NCI-H1930 (cell line): ENCODE measurements around the gene LAMTOR5.
A peak's percentile ranks its signal among the peaks of the same experiment; 100 is the strongest.
"Not testable (repeated sequence)": the region's sequence is repeated elsewhere in the genome, so short reads cannot be mapped to it uniquely, and the experiment has no call there.

Experiments used
- DNase-seq, 2 experiments: peaks; one replicate each; lab custom pipeline; 2025; lab: John Stamatoyannopoulos, UW

Gene LAMTOR5

GRCh38 chr1:110407260-110408210, at the start of gene LAMTOR5:
TSS of gene LAMTOR5 (minus strand) at chr1:110407694. CDS start at chr1:110407620, 74 bp downstream.
- DNase-seq: peak; percentile 90

GRCh38 chr1:110457206-110457605, 49.7 kb upstream of the LAMTOR5 start:
- DNase-seq: no peak

GRCh38 chr1:110455151-110455550, 47.7 kb upstream of the LAMTOR5 start:
- no peak for DNase-seq

- DNase-seq: no peak
Measured at GRCh38 chr1:110454328-110454727, 46.8 kb upstream of the LAMTOR5 start.

GRCh38 chr1:110453829-110454228, 46.3 kb upstream of the LAMTOR5 start:
- DNase-seq: no peak

GRCh38 chr1:110452330-110452729, 44.8 kb upstream of the LAMTOR5 start:
- DNase-seq: no peak

GRCh38 chr1:110450929-110451328, 43.4 kb upstream of the LAMTOR5 start, which contains the start of gene PROK1:
TSS of gene PROK1 (plus strand) at chr1:110451149. CDS start at chr1:110451217, 68 bp downstream.
- no peak for DNase-seq

- DNase-seq: no peak
Measured at GRCh38 chr1:110449661-110450651, 42.5 kb upstream of the LAMTOR5 start.

GRCh38 chr1:110444561-110444960, 37.1 kb upstream of the LAMTOR5 start:
- DNase-seq: no peak

- DNase-seq: no peak
Measured at GRCh38 chr1:110443451-110443850, 36.0 kb upstream of the LAMTOR5 start.

GRCh38 chr1:110441888-110442287, 34.4 kb upstream of the LAMTOR5 start:
- DNase-seq: no peak

- DNase-seq: no peak
Measured at GRCh38 chr1:110440877-110441276, 33.4 kb upstream of the LAMTOR5 start.

GRCh38 chr1:110439873-110440272, 32.4 kb upstream of the LAMTOR5 start:
- not testable (repeated sequence) for DNase-seq

- DNase-seq: no peak
Measured at GRCh38 chr1:110438893-110439292, 31.4 kb upstream of the LAMTOR5 start.

- DNase-seq: not testable (repeated sequence)
Measured at GRCh38 chr1:110437645-110438299, 30.3 kb upstream of the LAMTOR5 start.

- DNase-seq: no peak
Measured at GRCh38 chr1:110436635-110437034, 29.1 kb upstream of the LAMTOR5 start.

GRCh38 chr1:110434946-110435345, 27.5 kb upstream of the LAMTOR5 start:
- DNase-seq: no peak

- DNase-seq: no peak
Measured at GRCh38 chr1:110433803-110434202, 26.3 kb upstream of the LAMTOR5 start.

GRCh38 chr1:110433213-110433612, 25.7 kb upstream of the LAMTOR5 start:
- DNase-seq: no peak

GRCh38 chr1:110430901-110431300, 23.4 kb upstream of the LAMTOR5 start:
- DNase-seq: no peak

- no peak for DNase-seq
Measured at GRCh38 chr1:110430366-110430765, 22.9 kb upstream of the LAMTOR5 start.

- no peak for DNase-seq
Measured at GRCh38 chr1:110428946-110429345, 21.5 kb upstream of the LAMTOR5 start.
